Heart right ventricle (tissue), 16 donors: Measurements from ENCODE around the gene SYNDIG1. TPM values are rescaled to one million over a fixed set of nuclear protein-coding genes. Genes with fewer than 3 reads are reported as not detected.

Source experiments
- ATAC-seq, 8 donors: fragments of 200-7000 bp; cut with Tn5 transposase; one replicate each; pipeline ENCODE4 v1.9.1; 2020; ENCODE audit warnings: mild to moderate bottlenecking in 8 of 8, moderate library complexity in 8 of 8, moderate number of reproducible peaks in 1 of 8
- DNase-seq, 2 donors: peaks; one replicate each; pipeline ENCODE4 v3.0.0-alpha.2; 2020
- H3K27ac ChIP-seq, 10 donors: fragments of 200-600 bp; sonication (generic) in 2 of 10; one replicate each; pipeline versions ENCODE4 v1.5.0 to v1.8.0; 2020 to 2022; ENCODE audit warnings: mild to moderate bottlenecking in 3 of 10
- H3K27me3 ChIP-seq, 7 donors: fragments of 200-600 bp; one replicate each; pipeline ENCODE4 v1.8.0; 2021 to 2022; ENCODE audit warnings: mild to moderate bottlenecking in 2 of 7
- H3K36me3 ChIP-seq, 9 donors: fragments of 200-600 bp; sonication (generic) in 1 of 9; one replicate each; pipeline versions ENCODE4 v1.5.0 to v1.8.0; 2020 to 2022; ENCODE audit warnings: mild to moderate bottlenecking in 2 of 9
- H3K4me1 ChIP-seq, 9 donors: fragments of 200-600 bp; sonication (generic) in 1 of 9; one replicate each; pipeline versions ENCODE4 v1.5.0 to v1.8.0; 2020 to 2022; ENCODE audit warnings: mild to moderate bottlenecking in 4 of 9
- H3K4me3 ChIP-seq, 10 donors: fragments of 200-600 bp; sonication (generic) in 2 of 10; one replicate each; pipeline versions ENCODE4 v1.5.0 to v1.8.0; 2020 to 2022; ENCODE audit warnings: mild to moderate bottlenecking in 7 of 10, moderate library complexity in 2 of 10
- H3K9me3 ChIP-seq, 11 donors: fragments of 200-600 bp in 10 of 11; sonication (generic) in 2 of 11; one replicate each; pipeline versions ENCODE4 v1.5.0 to v1.8.0; 2013 to 2022; ENCODE audit warnings: mild to moderate bottlenecking in 2 of 11, control low read depth in 1 of 11, moderate library complexity in 1 of 11
- WGBS, 2 donors: extraction: QIAGEN DNeasy Blood & Tissue Kit; methylation state at CpG; one replicate each; pipeline ENCODE4 v1.1.7; 2013; ENCODE audit warnings: inconsistent platforms in 1 of 2; 5-methylcytosine and 5-hydroxymethylcytosine counted together
- intact Hi-C, 10 donors: fragments of 100-400 bp; cut with DNase I; formaldehyde crosslinking; loops; one replicate each; pipeline versions ENCODE4 v1.11.1 to v1.14.2; 2022
- polyA plus RNA-seq, 2 donors: library from polyadenylated mRNA; stranded (reverse); fragments of 200-250 nt; gene quantifications; one replicate each; pipeline ENCODE4 v1.2.3, GENCODE V29; 2013
- total RNA-seq, 10 donors: library from RNA; stranded (reverse); fragmentation: NEBNext Ultra II Directional in 3 of 10; extraction: Animal tissue kit (Norgen Biotek cat#: 25700) in 3 of 10; gene quantifications; one replicate each; pipeline versions ENCODE4 v1.2.1 to v1.2.4, GENCODE V29; 2021 to 2023
- TF ChIP-seq, protein P1 (sequence below), 9 donors: fragments of 200-600 bp; sonication (generic) in 2 of 9; IDR thresholded peaks; one replicate each; pipeline versions ENCODE4 v1.5.0 to v1.8.0; 2021 to 2022; ENCODE audit warnings: antibody characterized with exemption in 9 of 9, mild to moderate bottlenecking in 5 of 9, moderate library complexity in 1 of 9
- donor health status: Arrhythmogenic right ventricular cardiomyopathy.
- donor health status: ischemic (EF 13 %, LVEDD 7.1; RV severe dilation, severe dysfunction).
- donor health status: healthy with polysubstance abuse.
- donor health status: DM: no; HTN: yes; CAD: no.
- donor health status: DM: no; HTN: no; CAD: no.
- donor health status: ischemic (EF 25% LVEDD 6.9; RV normal size, moderate dysfunction).
- donor health status: ischemic (EF 25% LVEDD 5.7; RV mildly dilated, moderate dysfunction).
- donor health status: healthy.
- donor health status: DM: yes; HTN: yes; CAD: no.
- donor health status: Ischemic cardiomyopathy.
- donor health status: ischemic (EF 35%, LVEDD 5.7; RV mildly dilated, moderate dysfunction).
- donor health status: nonischemic (EF 11% LVEDD 7.7; RV severe dilation, severe dysfunction).
- donor health status: DM: yes; HTN: yes; CAD: no.
- donor health status: PGD.
- donor health status: ischemic (EF 29% LVEDD 5.4; RV normal size, mild dysfunction).
- donor health status: nonischemic (EF 23%, LVEDD 6.1; RV moderate dilation, normal function).

SYNDIG1 gene
- total and polyA plus RNA-seq, 12 donors = 8.6 to 34.7 (median 19.9) TPM

GRCh38 chr20:24577271-24577909 lies 108.0 kb downstream of the SYNDIG1 start:
- Histone ChIP-seq H3K36me3 (no peaks in the 10 kb centered on the region), H3K4me3 (no peak overlapping the region), H3K9me3 (no peaks in the 10 kb centered on the region), H3K27me3 (no peaks in the 10 kb centered on the region), H3K27ac (no peak overlapping the region), H3K4me1 (no peaks in the 10 kb centered on the region)
- 85 to 92% methylated on average over 10 of the region's 10 CpGs for WGBS, 2 donors
- TF ChIP-seq, protein P1, sequence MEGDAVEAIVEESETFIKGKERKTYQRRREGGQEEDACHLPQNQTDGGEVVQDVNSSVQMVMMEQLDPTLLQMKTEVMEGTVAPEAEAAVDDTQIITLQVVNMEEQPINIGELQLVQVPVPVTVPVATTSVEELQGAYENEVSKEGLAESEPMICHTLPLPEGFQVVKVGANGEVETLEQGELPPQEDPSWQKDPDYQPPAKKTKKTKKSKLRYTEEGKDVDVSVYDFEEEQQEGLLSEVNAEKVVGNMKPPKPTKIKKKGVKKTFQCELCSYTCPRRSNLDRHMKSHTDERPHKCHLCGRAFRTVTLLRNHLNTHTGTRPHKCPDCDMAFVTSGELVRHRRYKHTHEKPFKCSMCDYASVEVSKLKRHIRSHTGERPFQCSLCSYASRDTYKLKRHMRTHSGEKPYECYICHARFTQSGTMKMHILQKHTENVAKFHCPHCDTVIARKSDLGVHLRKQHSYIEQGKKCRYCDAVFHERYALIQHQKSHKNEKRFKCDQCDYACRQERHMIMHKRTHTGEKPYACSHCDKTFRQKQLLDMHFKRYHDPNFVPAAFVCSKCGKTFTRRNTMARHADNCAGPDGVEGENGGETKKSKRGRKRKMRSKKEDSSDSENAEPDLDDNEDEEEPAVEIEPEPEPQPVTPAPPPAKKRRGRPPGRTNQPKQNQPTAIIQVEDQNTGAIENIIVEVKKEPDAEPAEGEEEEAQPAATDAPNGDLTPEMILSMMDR (IDR thresholded peaks at IDR 0.05) = no peak
- ATAC-seq (no peak), DNase-seq (no peak)
- intact Hi-C loops = no loop called here

DNA sequence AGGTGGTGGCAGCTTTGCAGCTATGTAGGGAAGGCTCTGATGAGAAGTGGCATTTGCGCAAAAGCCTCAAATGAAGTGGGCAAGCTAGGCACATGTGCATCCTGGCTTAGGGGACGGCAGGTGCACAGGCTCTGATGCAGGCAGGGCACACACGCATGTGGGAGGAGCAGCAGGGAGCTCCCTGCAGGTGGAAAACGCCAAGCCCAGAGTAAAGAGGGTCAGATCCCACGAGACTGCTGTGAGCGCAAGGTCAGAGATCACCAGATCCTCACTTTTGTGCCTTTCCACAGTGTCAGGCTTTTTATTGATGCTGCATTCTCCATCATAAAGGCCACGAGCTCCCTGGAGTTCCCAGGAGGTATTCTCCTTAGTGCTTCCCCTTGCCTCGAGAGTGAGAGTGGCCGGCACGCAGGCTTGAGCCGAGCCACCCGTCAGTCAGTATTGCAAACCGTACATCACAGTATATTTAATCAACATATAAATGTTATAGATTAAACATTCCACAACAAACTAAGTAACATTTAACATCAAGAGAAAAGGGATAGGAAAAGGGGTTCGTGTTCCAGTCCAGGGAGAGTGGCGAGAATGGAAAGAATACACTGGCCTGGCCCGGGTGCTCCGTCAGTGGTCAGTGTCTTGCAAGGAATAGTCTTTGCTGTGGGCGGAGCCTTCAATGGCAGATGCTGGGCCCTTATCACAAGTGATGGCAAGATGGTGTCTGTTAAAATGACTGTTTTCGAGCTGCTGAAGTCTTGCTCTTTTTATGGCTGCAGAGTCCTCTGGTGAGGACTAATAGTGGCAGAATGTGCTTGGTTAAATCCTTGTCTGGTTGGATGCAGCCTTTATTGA lies 109.4 kb downstream of the SYNDIG1 start:
- Histone ChIP-seq H3K4me3 (no peak overlapping the region), H3K27ac (no peak overlapping the region), H3K27me3 (no peaks in the 10 kb centered on the region), H3K9me3 (no peaks in the 10 kb centered on the region), H3K36me3 (no peaks in the 10 kb centered on the region), H3K4me1 (no peaks in the 10 kb centered on the region)
- WGBS, 2 donors = 83 to 86% methylated on average over 19 of the region's 19 CpGs
- no peak for ATAC-seq
- intact Hi-C loops = no loop called here
- TF ChIP-seq, protein P1 (IDR thresholded peaks at IDR 0.05) = no peak
- DNase-seq = no peak

GRCh38 chr20:24579475-24579874 lies 110.0 kb downstream of the SYNDIG1 start:
- DNase-seq = no peak
- WGBS, 2 donors = 84 to 87% methylated on average over 10 of the region's 10 CpGs
- TF ChIP-seq, protein P1 (IDR thresholded peaks at IDR 0.05) = no peak

GRCh38 chr20:24580006-24580405 lies 110.6 kb downstream of the SYNDIG1 start:
- no peak for DNase-seq
- Histone ChIP-seq H3K27ac (no peak overlapping the region), H3K4me1 (no peaks in the 10 kb centered on the region), H3K27me3 (no peaks in the 10 kb centered on the region), H3K4me3 (no peak overlapping the region), H3K36me3 (no peaks in the 10 kb centered on the region), H3K9me3 (no peaks in the 10 kb centered on the region)
- intact Hi-C loops = loop anchor here in 1 of 10 donors (10.0 kb wide), 1 partner anchor 85 kb away; no protein-coding TSS in a partner anchor
- 84 to 85% methylated on average over 8 of the region's 8 CpGs for WGBS, 2 donors
- ATAC-seq = no peak
- TF ChIP-seq, protein P1 (IDR thresholded peaks at IDR 0.05) = no peak

More at GRCh38 chr20:24579475-24579874, 110.0 kb downstream of the SYNDIG1 start:
- intact Hi-C loops = no loop called here
- no peak for ATAC-seq
- no peaks in the 10 kb centered on the region for H3K36me3 ChIP-seq
- no peaks in the 10 kb centered on the region for H3K27me3 ChIP-seq
- H3K9me3 ChIP-seq = no peaks in the 10 kb centered on the region
- H3K4me3 ChIP-seq = no peak overlapping the region
- no peaks in the 10 kb centered on the region for H3K4me1 ChIP-seq
- H3K27ac ChIP-seq = no peak overlapping the region
